Left lobe of liver (tissue), 2 donors: ENCODE measurements around the gene LRRC42. TPM values are rescaled to one million over a fixed set of nuclear protein-coding genes. Genes with fewer than 3 reads are reported as not detected.
A peak's percentile ranks its signal among the peaks of the same experiment; 100 is the strongest.
"Not testable (repeated sequence)": the region's sequence is repeated elsewhere in the genome, so short reads cannot be mapped to it uniquely, and the experiment has no call there.

ENCODE experiments used
- ATAC-seq: fragments of 200-7000 bp; cut with Tn5 transposase; one replicate; pipeline ENCODE4 v1.9.1; 2020; ENCODE audit warnings: mild to moderate bottlenecking, moderate library complexity
- DNase-seq: peaks from one replicate; pipeline ENCODE4 v3.0.0-alpha.2; 2020; ENCODE audit warnings: low spot score
- total RNA-seq: library from RNA; stranded (reverse); gene quantifications from one replicate; pipeline ENCODE4 v1.2.1, GENCODE V29; 2021
- donor health status: DM: no; HTN: no; CAD: no; lungs with moderate emphysema.
- donor health status: DM: no; HTN: yes; CAD: no.

LRRC42 gene
- total RNA-seq, 1 donor from 2014 or later, result 10.5 TPM

DNA sequence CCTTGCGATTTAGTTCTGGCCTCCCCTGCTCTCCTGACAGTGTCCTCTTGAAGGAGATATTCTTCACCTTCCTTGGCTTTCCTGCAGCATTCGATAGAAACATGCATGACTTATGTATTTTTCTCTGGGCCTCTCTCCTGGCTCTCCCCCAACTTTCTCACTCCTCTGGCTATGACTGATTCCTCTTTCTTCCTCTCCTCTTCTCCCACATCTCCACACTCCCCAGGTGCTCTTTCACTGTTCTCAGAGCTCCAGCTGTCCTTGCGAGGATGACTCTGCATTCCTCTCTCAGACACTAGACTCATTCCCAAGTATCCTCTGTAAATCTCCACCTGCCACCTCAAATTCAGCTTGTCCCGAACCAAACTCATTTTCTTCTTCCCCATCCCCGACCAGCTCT, 18.0 kb downstream of the LRRC42 start:
- DNase-seq (no peak), ATAC-seq (no peak)

DNA sequence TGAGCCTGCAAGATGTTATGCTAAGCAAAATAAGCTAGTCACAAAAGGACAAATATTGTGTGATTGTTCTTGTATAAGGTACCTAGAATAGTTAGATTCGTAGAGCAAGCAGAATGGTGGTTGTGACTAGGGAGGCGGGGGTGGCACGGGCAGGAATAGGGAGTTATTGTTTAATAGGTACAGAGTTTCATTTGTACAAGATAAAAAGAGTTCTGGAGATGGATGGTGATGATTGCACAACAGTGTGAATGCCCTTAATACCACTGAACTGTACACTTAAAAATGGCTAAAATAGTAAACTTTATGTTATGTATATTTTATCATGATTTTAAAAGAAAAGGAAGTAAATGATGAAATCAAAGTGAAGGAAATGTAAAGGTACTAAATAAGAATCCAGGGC, 20.6 kb downstream of the LRRC42 start:
- DNase-seq (peak; percentile 63), ATAC-seq (peak; percentile 90)

DNA sequence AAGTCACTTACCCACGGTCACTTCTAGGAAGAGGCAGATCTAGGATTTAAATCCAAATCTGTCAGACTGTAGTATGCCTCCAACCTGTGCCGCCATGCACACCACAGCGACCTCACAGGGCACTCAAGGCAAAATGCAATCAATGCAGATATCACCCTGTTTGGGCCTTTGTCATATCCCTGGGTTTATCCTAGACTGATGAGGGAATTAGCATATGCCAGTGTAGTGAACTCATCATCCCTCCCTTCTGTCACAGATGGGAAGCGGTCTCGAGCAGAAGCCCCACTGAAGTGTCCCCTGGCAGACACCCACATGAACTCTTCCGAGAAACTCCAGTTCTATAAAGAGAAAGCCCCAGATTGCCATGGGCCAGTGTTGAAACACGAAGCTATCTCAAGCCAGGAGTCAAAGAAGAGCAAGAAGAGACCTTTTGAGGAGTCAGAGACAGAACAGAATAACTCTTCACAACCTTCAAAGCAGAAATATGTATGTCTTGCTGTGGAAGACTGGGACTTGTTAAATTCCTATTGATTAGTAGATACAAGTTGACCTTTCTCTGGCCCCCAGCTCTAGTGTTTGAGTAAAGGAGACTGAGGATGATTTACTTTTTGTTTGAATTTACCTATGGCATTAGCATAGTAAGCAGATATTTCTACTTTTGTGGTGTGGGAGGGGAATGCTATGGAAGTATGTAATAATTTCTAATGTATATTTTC, 21.4 kb downstream of the LRRC42 start:
- ATAC-seq (peak; percentile 50), DNase-seq (no peak)

DNA sequence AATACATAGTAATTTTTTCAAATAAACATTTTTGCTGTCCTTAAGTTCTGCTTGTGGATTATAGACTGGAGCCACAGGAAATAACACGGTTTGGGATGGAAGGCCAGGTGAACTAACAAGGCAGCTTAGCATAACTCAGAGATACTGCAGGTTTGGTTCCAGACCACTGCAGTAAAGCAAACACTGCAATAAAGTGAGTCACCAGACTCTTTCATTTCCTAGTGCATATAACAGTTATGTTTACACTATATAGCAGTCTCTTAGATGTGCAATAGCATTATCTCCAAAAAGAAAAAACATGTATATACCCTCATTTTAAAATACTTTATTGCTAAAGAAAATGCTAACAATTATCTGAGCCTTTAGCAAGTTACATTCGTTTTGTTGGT, 22.0 kb downstream of the LRRC42 start:
- no peak for DNase-seq
- ATAC-seq, result no peak

DNA sequence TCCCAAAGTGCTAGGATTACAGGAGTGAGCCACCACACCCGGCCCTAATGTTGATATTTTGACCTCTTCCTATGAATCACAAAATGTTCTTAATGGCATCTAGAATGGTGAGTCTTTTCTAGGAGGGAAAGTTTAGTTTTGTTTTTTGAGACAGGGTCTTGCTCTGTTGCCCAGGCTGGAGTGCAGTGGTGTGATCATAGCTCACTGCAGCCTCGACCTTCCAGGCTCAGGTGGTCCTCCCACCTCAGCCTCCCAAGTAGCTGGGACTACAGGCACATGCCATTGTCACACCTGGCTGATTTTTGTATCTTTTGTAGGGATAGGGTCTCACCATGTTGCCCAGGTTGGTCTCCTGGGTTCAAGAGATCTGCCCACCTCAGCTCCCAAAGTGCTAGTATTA, 23.2 kb downstream of the LRRC42 start:
- ATAC-seq, DNase-seq: not testable (repeated sequence)

DNA sequence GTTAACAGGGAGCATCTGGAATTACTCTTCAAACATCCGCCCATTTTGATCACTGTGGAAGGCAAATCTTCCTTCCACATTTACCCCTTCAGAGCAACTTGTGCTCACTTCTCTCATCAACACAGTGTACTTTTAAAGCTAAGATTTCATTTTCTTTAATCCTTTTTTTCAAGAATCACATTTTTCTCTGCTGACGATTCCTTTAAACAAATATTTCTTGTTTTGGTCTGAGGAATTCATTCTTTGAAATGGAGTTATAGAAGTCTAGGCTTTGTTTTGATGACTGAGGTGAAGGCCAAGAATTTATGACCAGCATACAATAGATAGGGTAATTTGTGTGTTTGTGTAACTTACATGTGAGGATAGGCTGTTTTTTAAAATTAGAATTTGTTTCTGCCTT, 25.6 kb downstream of the LRRC42 start:
- DNase-seq (no peak), ATAC-seq (no peak)

DNA sequence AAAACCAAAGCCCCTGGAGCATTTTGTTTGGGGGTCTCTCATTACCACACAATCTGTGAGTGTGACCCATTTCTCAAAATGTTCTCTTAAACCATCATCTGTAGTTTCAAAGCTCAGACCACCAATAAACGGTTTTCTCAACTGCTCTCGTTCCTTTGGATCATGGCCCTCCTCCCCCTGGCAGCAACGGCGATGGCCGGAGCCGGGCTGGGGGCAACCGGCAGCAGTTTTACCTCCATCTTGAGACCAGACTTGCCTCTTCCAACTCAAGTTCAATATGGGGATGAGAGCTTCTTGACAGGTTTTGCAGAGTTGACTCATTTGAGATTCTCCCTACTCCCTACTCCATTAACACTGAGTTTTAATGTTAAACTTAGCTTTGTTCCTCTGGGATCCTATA, 29.7 kb downstream of the LRRC42 start:
- no peak for DNase-seq
- ATAC-seq, result no peak

DNA sequence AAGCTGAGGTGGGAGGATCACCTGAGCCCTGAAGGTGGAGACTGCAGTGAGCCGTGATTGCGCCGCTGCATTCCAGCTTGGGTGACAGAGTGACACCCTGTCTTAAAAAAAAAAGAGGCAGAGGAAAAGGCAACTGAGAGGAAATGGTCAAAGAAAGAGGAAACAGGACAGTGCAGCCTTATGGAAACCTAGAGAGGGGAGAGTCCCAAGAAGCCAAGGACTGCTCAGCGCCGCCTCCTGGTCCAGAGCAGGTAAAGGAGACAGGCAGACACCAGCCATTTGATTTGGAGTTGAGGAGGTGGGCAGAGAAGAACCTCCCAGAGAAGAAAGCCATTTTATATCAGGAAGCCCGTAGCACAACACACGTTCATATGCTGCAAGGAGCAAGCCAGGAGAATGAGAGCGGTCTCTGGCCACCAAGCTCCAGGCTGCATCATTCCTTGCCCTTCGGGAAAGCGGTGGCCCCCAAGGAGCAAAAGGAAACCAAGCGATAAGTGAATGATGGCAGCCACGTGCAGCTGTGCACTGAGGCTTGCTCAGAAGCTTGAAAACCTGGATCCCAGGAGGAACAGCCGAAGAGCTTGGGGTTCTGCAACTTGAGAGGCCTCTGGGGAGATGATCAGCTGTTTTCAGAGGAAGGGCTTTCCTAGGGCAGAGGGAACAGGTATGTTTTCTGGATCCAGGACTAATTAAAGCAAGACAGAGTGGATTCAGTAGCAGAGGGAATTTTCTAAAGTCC, 33.7 kb downstream of the LRRC42 start:
- DNase-seq, result no peak
- ATAC-seq, result no peak

DNA sequence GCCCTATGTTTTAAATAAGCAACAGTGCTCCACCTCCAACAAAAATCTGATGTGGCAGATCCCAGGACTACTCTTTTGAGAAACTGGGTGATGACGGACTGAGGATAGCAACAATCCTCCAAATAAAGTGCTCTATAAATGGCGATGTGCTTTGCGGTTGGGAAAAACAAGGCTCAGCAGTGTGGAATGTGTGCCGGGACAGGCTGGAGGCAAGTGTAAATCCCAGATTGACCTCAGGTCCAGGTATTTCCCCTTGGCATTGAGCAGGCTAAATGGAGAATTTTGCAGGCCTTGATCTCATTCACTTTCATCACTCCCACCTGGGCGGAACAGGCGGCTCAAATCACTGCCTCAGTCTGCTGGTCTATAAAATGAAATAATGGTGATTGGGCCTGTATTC, 35.1 kb downstream of the LRRC42 start:
- ATAC-seq, result peak; percentile 27

DNA sequence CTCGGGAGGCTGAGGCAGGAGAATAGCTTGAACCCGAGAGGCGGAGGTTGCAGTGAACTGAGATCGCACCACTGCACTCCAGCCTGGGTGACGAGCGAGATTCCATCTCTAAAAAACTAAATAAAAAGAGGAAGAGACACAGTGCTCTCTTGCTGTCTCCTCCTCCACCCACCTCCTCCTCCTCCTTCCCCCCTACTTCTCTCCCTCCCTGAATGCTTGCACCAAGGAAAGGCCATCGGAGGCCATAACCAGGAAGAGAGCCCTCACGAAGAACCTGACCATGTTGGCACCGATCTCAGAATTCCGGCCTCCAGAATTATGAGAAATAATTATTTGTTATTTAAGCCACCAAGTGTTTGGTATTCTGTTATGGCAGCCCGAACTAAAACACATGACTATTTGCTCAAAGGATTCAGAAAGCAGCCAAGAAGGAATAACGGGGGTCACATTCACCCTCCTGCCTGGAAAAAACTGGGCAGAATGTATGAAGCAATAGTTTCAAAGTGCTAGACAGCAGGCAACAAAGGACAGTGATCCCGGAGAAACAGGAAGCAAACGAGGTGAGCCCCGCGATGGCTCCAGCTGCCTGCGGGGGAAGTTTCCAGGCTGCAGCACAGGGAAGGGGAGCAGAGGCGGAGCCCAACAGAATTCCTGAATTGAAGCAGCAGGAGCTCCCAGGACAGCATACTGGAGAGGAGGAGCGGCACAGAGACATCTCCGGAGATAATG, 36.0 kb downstream of the LRRC42 start:
- ATAC-seq (peak; percentile 90), DNase-seq (peak; percentile 74)

More for the DNA sequence above, 35.1 kb downstream of the LRRC42 start:
- no peak for DNase-seq

DNA sequence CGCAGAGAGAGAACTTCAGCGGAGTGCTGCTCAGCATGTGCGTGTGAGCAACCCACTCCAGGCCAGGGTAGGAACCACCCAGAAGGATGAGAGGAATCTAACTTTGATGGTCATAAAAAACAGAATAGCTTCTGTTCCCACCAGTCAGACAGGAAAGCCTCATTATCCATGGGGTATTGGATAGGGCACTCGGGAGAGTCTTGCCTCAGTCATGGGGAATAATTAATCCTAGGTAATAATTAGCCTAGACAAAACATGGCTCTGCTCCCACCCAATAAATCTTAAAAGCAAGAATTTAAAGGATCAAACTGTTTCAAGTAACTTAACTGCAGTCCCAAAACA, 36.6 kb downstream of the LRRC42 start:
- ATAC-seq (peak; percentile 82), DNase-seq (no peak)

DNA sequence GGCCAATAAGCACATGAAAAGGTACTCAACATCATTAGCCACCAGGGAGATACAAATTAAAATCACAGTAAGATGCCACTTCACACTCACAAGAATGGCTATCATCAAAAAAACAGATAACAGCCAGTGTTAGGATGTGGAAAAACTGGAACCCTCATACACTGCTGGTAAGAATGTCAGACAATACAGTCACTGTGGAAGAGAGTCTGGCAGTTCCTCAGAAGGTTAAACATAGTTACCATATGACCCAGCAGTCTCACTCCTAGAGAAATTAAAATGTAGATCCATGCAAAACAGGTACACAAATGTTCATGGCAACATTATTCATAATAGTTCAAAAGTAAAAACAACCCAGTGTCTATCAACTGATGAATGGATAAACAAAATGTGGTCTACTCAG, 38.6 kb downstream of the LRRC42 start:
- no peak for ATAC-seq
- no peak for DNase-seq

DNA sequence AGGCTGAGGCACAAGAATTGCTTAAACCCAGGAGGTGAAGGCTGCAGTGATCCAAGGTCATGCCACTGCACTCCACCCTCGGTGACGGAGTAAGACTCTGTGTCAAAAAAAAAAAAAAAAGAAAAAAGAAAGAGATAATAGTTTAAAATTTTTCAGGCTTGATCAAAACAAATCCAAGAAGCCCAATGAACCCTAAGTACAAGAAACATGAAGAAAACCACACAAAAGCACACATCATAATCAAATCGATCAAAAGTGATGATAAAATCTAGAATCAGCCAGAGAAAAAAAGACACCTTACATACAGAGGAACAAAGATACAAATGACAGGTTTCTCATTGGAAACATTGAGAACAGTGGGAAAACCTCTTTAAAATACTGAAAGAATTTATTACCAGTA, 40.3 kb downstream of the LRRC42 start:
- ATAC-seq (no peak), DNase-seq (no peak)

DNA sequence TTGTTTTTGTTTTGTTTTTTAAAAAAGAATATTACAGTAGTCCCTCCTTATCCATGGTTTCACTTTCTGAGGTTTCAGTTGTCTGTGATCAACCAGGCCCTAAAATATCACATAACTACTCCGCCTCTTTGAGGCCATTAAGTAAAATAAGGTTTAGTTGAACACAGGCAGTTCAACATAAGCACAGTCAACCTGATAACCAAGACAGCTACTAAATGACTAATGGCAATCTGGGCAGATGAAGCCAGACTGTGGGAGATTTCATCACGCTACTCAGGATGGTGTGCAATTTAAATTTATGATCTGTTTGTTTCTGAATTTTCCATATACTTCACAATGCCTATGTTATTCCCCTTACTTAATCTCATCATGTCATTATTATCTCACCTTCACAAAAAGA, 41.7 kb downstream of the LRRC42 start:
- DNase-seq (no peak), ATAC-seq (no peak)

DNA sequence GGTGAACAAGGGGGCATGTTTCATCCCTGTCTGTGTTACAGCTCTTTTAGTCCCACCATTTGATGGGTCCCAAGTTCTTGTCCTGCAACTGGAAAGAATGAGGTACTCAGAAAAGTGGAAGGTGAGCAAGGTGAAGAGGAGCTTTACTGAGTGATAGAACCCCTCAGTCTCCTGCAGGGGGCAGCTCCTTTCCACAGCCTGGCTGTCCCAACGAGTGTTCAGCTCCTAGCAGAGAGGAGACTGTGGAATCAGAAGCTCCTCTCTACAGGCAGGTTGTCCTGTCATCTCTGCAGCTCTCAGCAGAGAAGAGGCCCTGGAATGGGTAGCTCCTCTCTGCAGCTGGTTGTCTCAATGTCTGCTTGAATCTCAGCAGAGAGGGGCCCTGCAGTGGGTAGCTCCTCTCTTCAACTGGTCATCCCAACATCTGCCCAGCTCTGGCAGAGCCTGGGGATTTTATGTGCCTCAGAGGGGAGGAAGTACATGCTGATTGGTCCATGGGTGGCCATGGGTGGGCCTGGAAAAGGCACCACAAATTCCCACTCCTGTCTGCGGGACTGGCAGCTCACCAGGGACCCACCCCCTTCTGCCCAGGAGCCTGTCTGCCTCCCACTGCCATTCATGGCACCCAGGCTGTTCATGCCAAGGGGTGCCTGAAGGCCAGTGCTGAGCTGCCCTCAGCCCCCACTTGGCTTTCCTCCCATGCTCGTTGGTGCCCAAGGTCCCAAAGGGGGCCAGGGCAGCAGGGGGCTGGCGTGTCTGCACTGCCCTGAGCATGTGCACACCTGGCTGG, 46.1 kb downstream of the LRRC42 start:
- ATAC-seq (peak; percentile 85), DNase-seq (no peak)

DNA sequence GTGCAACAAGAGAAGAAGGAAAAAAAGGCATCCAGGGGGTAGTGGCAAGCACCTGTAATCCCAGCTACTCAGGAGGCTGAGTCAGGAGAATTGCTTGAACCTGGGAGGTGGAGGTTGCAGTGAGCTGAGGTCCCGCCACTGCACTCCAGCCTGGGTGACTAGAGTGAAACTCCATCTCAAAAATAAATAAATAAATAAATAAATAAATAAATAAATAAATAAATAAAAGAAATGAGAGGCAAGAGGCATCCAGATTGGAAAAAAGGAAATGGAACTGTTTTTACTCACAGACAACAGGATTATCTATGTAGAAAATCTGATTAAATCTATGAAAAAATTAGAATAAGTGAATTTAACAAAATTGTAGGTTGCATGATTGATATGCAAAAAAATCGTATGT, 48.4 kb downstream of the LRRC42 start:
- not testable (repeated sequence) for DNase-seq, ATAC-seq

DNA sequence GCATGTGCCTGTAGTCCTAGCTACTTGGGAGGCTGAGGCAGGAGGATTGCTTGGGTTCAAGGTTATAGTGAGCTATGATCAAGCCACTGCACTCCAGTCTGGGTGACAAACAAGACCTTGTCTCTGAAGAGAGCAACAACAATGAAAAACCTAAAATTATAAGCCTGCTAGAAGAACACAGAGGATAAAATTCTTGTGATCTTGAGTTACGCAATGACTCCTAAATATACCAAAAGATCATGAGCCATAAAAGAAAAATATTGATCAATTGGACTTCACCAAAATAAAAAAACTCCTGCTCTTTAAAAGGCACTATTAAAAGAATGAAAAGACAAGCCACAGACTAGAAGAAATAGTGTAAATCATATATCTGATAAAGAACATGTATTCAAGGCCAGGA, 49.5 kb downstream of the LRRC42 start:
- ATAC-seq, result no peak
- no peak for DNase-seq

DNA sequence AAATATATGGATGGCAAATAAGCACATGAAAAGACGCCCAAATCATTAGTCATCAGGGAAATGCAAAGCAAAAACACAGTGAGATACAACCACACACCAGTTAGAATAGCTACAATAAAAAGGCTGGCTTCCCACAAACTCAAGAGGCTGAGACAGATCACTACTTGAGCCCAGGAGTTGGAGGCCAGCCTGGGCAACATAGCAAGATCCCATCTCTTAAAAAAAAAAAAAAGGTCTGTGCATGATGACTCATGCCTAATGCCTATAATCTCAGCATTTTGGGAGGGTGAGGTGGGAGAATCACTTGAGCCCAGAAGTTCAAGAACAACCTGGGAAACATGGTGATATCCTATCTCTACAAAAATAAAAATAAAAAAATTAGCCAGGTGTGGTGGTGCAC, 52.1 kb downstream of the LRRC42 start:
- no peak for ATAC-seq

DNA sequence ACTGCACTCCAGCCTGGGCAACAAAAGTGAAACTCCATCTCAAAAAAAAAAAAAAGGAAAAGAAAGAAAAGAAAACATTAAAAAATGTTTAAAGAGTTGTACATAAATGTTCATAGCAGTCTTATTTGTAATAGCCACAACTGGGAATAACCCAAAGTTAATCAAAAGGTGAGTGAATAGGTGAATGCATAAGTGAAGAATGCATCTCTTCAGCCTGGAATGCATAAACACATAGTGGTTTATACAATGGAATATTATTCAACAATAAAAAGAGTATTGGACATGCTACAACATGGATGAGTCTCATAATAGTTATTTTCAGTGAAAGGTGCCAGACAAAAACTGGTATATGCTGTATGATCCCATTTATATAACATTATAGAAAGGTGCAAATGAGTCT, 53.8 kb downstream of the LRRC42 start:
- DNase-seq (no peak), ATAC-seq (no peak)

More for the DNA sequence above, 52.1 kb downstream of the LRRC42 start:
- DNase-seq, result no peak

DNA sequence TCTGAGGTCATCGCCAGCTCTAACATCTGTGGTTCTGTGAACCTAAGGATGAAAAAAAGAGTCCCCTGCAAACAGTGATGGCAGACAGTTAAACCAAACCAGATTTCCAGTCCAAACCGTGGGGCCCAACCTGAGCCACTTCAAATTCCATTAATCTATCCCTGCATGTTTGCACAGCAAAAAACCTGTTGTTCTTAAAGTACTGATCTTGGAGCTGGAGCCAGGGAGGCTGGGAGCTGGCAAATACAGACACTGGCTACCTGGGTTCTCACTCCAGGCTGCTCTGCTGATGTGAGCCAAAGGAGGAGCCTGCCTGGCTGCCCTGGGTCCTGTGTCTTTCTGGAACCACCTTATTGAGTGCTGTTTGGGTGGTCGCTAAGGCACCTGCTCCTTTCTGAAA, 55.4 kb downstream of the LRRC42 start:
- ATAC-seq (no peak), DNase-seq (no peak)

DNA sequence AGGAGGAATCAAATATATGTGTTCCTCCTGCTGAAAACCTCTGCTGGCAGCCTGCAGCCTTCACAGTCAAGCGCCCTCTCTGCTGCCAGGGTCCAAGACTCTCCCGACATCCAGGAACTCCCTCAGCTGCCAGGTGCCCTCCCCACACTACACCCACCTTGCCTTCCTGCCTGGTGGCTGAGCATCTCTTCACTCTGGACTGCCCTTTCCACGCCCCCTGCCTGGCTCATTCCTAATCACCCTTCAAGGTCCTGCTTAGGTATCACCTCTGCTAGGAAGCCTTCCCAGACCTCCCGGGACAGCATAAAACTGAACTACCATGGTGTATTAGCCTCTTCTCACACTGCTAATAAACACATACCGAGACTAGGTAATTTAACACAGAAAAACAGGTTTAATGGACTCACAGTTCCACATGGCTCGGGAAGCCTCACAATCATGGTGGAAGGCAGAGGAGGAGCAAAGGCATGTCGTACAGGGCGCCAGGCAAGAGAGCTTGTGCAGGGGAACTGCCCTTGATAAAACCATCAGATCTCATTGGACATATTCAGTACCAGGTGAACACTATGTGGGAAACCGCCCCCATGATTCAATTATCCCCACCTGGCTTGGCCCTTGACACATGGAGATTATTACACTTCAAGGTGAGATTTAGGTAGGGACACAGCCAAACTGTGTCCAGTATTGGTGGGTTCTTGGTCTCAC, 56.5 kb downstream of the LRRC42 start:
- no peak for ATAC-seq
- DNase-seq, result peak; percentile 14
